ENCODE results near the gene KCNN1.

DNA sequence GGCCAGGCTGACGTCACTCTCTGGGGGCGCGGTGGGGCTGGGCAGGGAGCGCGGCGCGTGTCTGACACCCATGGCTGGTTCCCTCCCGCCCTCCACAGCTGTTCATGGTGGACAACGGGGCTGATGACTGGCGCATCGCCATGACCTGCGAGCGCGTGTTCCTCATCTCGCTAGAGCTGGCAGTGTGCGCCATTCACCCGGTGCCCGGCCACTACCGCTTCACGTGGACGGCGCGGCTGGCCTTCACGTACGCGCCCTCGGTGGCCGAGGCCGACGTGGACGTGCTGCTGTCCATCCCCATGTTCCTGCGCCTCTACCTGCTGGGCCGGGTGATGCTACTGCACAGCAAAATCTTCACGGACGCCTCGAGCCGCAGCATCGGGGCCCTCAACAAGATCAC, 14.7 kb downstream of the KCNN1 start:
- TF ChIP-seq, protein P1, sequence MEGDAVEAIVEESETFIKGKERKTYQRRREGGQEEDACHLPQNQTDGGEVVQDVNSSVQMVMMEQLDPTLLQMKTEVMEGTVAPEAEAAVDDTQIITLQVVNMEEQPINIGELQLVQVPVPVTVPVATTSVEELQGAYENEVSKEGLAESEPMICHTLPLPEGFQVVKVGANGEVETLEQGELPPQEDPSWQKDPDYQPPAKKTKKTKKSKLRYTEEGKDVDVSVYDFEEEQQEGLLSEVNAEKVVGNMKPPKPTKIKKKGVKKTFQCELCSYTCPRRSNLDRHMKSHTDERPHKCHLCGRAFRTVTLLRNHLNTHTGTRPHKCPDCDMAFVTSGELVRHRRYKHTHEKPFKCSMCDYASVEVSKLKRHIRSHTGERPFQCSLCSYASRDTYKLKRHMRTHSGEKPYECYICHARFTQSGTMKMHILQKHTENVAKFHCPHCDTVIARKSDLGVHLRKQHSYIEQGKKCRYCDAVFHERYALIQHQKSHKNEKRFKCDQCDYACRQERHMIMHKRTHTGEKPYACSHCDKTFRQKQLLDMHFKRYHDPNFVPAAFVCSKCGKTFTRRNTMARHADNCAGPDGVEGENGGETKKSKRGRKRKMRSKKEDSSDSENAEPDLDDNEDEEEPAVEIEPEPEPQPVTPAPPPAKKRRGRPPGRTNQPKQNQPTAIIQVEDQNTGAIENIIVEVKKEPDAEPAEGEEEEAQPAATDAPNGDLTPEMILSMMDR (IDR thresholded peaks at IDR 0.05) = no peak
- no peak for TF ChIP-seq POLR2A (IDR thresholded peaks at IDR 0.05)

Measured in lower leg skin (tissue), 3 donors.